ENCODE measurements around the gene THSD7A. TPM values are rescaled to one million over a fixed set of nuclear protein-coding genes. Genes with fewer than 3 reads are reported as not detected.

Gene THSD7A
- total and polyA plus RNA-seq, 2 of the 13 experiments (the other 11 are each of a cell fraction or from before 2014, with no cell fraction given): 0.01 to 0.07 TPM

GRCh38 chr7:11473220-11473619 lies 358.8 kb downstream of the THSD7A start:
- Histone ChIP-seq H3K27ac (ENCODE audit: extremely low read length, insufficient read depth, low read length) (no peak overlapping the region), H3K36me3 (replicated peaks in 1 of 2; ENCODE audit: control insufficient read depth in 1 of 2, insufficient read depth in 2 of 2, low read length in 2 of 2) (no peaks in the 10 kb centered on the region), H3K9me3 (ENCODE audit: low read length) (no peaks in the 10 kb centered on the region), H3K27me3 (ENCODE audit: control insufficient read depth in 1 of 2, insufficient read depth in 2 of 2, low read length in 2 of 2) (no peaks in the 10 kb centered on the region; a peak in 1 of 5 replicates), H2AFZ (ENCODE audit: low read length) (no peak overlapping the region), H4K20me1 (ENCODE audit: insufficient read depth, low read length) (no peaks in the 10 kb centered on the region), H3K4me3 (replicated peaks in 1 of 3; ENCODE audit: insufficient read depth in 1 of 3, low read depth in 2 of 3, low read length in 3 of 3) (no peak overlapping the region), H3K79me2 (ENCODE audit: insufficient read depth, low read length) (no peaks in the 10 kb centered on the region), H3K4me2 (ENCODE audit: low read depth, low read length) (no peak overlapping the region), H3K4me1 (ENCODE audit: insufficient read depth, low read length) (no peaks in the 10 kb centered on the region), H3K9ac (ENCODE audit: insufficient read depth, low read depth, low read length) (no peak overlapping the region)
- no peak for ATAC-seq
- no TSS peak for BruUV-seq (replicated peaks)
- in situ Hi-C loops (cut with HindIII; ENCODE audit: extremely low pct_ligation_motif_present, low pct_unique_long_range_greater_than_20kb): no loop called here
- 0% methylated on average over 2 of the region's 2 CpGs for WGBS (ENCODE audit: low lambda C conversion rate)
- CTCF ChIA-PET (ENCODE audit: low intra/inter-chr PET ratio, low total read pairs): no interaction called here
- intact Hi-C loops (cut with micrococcal nuclease; ENCODE audit: unreplicated experiment): no loop called here
- FAIRE-seq: no peak
- POLR2A ChIA-PET: no interaction called here
- no peak for DNase-seq (ENCODE audit: low spot score)
- no peak for TF ChIP-seq ZSCAN25 (CRISPR knock-in tag; IDR thresholded peaks at IDR 0.05)
- TF ChIP-seq THAP9 (CRISPR knock-in tag; IDR thresholded peaks at IDR 0.05; ENCODE audit: borderline replicate concordance): no peak
- no peak for TF ChIP-seq HDAC2 (CRISPR knock-in tag; IDR thresholded peaks at IDR 0.05)
- TF ChIP-seq EEA1 (CRISPR knock-in tag; IDR thresholded peaks at IDR 0.05; ENCODE audit: borderline replicate concordance): no peak
- TF ChIP-seq ZNF597 (CRISPR knock-in tag; IDR thresholded peaks at IDR 0.05): no peak
- TF ChIP-seq ZFP1 (CRISPR knock-in tag; IDR thresholded peaks at IDR 0.05): no peak
- no peak for TF ChIP-seq KLF12 (CRISPR knock-in tag; IDR thresholded peaks at IDR 0.05; ENCODE audit: borderline replicate concordance)
- no peak for TF ChIP-seq POLR2G (IDR thresholded peaks at IDR 0.05; ENCODE audit: low read depth, low read length)
- TF ChIP-seq ZNF382 (CRISPR knock-in tag; IDR thresholded peaks at IDR 0.05; ENCODE audit: borderline replicate concordance): no peak
- no peak for TF ChIP-seq FIP1L1 (IDR thresholded peaks at IDR 0.05; ENCODE audit: borderline replicate concordance, insufficient read depth, low read depth, low read length)
- TF ChIP-seq, protein P1, sequence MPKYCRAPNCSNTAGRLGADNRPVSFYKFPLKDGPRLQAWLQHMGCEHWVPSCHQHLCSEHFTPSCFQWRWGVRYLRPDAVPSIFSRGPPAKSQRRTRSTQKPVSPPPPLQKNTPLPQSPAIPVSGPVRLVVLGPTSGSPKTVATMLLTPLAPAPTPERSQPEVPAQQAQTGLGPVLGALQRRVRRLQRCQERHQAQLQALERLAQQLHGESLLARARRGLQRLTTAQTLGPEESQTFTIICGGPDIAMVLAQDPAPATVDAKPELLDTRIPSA (CRISPR knock-in tag; IDR thresholded peaks at IDR 0.05; ENCODE audit: borderline replicate concordance): no peak
- TF ChIP-seq SNAI1 (CRISPR knock-in tag; IDR thresholded peaks at IDR 0.05; ENCODE audit: borderline replicate concordance): no peak
- TF ChIP-seq, protein P2, sequence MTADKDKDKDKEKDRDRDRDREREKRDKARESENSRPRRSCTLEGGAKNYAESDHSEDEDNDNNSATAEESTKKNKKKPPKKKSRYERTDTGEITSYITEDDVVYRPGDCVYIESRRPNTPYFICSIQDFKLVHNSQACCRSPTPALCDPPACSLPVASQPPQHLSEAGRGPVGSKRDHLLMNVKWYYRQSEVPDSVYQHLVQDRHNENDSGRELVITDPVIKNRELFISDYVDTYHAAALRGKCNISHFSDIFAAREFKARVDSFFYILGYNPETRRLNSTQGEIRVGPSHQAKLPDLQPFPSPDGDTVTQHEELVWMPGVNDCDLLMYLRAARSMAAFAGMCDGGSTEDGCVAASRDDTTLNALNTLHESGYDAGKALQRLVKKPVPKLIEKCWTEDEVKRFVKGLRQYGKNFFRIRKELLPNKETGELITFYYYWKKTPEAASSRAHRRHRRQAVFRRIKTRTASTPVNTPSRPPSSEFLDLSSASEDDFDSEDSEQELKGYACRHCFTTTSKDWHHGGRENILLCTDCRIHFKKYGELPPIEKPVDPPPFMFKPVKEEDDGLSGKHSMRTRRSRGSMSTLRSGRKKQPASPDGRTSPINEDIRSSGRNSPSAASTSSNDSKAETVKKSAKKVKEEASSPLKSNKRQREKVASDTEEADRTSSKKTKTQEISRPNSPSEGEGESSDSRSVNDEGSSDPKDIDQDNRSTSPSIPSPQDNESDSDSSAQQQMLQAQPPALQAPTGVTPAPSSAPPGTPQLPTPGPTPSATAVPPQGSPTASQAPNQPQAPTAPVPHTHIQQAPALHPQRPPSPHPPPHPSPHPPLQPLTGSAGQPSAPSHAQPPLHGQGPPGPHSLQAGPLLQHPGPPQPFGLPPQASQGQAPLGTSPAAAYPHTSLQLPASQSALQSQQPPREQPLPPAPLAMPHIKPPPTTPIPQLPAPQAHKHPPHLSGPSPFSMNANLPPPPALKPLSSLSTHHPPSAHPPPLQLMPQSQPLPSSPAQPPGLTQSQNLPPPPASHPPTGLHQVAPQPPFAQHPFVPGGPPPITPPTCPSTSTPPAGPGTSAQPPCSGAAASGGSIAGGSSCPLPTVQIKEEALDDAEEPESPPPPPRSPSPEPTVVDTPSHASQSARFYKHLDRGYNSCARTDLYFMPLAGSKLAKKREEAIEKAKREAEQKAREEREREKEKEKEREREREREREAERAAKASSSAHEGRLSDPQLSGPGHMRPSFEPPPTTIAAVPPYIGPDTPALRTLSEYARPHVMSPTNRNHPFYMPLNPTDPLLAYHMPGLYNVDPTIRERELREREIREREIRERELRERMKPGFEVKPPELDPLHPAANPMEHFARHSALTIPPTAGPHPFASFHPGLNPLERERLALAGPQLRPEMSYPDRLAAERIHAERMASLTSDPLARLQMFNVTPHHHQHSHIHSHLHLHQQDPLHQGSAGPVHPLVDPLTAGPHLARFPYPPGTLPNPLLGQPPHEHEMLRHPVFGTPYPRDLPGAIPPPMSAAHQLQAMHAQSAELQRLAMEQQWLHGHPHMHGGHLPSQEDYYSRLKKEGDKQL (CRISPR knock-in tag; IDR thresholded peaks at IDR 0.05; ENCODE audit: low read depth): no peak
- no peak for TF ChIP-seq ZNF263 (CRISPR knock-in tag; IDR thresholded peaks at IDR 0.05)
- TF ChIP-seq ZNF629 (CRISPR knock-in tag; conservative IDR thresholded peaks at IDR 0.05): no peak
